HG02642 (cell line): ENCODE measurements around the gene ZNF778.

Source experiments
- ATAC-seq: cut with Tn5 transposase; IDR thresholded peaks from one replicate; pipeline ENCODE4 v1.9.1; 2021; ENCODE audit warnings: mild to moderate bottlenecking; ENCODE audit not compliant: unreplicated experiment, poor library complexity

The ZNF778 gene

DNA sequence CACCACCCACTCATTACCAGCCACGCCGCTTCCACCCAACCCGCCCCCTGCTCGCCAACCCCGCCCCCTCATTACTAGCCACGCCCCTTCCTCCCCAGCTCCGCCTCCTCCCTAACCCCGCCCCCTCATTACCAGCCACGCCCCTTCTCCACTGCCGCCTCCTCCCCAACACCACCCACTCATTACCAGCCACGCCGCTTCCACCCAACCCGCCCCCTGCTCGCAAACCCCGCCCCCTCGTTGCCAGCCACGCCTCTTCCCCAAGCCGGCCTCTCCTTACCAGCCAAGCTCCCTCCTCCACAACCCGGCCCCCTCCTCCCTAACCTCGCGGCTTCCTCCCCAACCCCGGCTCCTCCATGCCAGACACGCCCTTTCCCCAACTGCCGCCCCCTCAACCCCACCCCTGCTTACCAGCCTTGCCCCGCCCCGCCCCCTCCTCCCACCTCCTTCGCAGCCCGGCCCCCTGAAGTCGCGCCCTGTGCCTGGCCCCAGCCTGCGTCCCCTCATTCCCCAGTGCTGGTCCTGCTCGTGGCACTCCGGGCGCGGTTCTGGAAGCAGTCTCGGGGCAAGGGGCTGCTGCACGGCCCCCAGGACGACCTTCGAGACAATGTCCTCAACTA is 24.4 kb upstream of the ZNF778 start:
- ATAC-seq, result no peak

DNA sequence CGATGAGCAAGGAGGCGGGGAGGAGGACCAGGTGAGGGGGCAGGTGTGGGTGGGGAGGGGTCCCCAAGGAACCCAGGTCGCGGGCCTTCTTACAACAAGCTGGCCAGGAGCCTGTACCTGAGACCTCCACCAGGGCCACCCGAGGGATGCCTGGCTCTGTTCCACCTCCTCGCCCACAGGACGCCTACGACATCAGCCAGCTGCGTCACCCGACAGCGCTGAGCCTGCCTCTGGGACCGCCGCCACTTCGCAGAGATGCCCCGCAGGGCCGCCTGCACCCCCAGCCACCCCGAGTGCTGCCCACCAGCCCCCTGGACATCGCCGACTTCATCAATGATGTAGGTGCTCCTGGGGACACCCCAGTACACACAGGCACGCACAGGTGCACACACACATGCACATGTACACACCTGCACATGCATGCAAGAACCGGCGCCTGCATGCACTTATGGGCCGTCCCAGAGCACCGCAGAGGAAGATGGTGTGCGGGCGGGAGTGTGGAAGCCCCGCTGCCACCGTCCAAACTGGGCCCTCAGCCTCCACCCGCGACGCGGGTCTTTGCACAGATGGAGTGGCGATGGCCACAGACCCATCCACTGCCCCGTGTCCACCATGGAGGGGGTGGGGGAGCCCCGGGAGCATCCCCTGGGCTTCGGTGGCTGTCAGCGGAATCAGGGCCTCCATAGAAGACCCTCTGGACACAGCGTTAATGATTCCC is 23.8 kb upstream of the ZNF778 start:
- no peak for ATAC-seq

DNA sequence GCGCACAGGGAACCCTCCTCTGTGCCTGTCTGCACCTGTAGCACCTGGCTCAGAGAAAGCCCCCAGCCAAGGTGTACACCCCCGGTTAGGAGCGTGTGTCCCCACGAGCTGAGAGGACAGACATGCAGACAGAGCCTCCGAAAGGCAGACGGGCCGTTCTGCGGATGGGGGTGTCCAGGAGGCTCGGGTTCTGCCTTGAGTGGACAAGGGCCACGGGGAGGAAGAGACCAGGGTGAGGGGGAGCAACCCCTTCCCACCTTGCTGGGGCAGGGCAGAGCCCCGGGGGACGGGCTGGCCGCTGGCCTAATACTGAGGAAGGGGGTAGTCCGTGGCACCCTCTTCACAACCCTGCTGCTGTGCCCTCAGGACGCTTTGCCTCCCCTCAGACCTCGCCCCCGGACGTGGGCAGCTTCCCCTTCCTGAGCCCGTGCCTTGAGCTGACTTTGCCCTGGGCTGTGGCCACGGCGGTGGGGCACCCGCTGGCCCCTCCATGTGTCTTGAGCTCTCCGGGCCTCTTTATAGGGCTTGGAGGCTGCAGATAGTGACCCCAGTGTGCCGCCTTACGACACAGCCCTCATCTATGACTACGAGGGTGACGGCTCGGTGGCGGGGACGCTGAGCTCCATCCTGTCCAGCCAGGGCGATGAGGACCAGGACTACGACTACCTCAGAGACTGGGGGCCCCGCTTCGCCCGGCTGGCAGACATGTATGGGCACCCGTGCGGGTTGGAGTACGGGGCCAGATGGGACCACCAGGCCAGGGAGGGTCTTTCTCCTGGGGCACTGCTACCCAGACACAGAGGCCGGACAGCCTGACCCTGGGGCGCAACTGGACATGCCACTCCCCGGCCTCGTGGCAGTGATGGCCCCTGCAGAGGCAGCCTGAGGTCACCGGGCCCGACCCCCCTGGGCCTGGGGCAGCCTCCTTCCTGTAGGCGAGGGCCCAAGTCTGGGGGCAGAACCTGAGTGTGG is 22.9 kb upstream of the ZNF778 start:
- no peak for ATAC-seq

DNA sequence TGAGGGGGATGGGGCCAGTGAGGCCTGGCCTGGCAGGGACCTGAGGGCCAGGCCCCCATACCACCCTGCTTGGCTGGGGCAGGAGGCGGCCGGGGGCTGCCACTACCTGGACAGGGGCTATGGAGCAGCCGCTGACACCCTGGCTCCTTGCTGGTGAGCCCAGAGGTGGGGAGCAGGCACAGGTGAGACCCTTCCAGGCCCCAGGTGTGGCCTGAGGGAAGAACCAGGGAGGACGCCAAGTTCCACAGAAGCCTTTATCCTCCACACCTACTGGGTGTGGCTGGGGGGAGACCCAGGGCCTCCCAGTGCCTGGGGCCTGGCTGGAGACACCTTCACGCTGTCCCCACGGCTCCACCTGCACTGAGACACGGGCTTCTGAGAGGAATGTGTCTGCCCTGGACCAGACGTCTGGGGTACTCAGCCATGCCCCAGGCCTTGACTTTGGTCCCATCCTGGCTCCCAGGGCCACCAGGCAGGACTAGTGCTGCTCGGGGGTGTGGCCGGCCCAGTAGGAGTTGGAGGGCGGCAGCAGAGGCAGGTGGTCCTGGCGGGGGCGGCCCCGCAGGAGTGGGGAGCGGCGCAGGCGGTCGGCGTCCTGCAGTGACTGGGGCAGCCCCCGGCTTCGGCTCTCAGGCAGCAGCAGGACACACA is 21.9 kb upstream of the ZNF778 start:
- no peak for ATAC-seq

- no peak for ATAC-seq
These were observed 20.4 kb upstream of the ZNF778 start for GRCh38 chr16:89197033-89197632.

DNA sequence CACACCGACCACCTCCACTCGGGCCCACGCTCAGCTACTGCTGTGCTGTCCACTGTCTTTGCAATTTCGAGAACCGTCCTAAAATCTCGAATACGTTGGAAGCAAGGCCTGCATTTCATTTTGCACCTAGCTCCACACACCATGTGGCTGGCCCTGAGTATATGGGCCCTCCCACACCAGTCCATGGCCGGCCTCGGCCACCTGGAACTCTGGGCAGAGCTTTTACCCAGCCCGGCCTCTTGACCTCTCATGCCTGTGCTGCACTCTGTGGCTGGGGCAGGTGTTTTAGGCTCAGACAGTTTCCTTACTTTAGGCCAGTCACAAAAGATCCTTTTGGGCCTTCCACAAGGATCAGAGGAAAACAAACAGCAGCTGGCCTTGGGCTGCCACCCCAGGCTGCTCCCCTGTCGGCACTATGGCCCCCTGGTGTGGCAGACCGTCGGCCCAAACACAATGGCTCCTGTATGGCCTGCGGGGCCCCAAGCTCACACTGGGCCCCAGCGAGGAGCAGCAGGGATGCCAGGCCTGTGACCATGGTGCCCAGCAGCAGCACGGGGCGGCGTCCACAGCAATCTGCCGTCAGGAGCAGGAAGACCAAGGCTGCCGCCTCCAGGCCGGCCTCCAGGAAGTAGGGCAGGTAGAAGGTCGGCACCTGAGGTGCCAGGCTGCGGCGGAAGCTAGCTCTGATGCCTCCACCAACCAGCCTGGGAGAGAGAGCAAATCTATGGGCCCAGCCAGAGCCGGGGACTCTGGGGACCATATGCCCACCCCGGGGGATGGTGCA is 19.7 kb upstream of the ZNF778 start:
- no peak for ATAC-seq

- ATAC-seq, result no peak
These were observed 18.9 kb upstream of the ZNF778 start for GRCh38 chr16:89198417-89199240.

- no peak for ATAC-seq
These were observed 18.0 kb upstream of the ZNF778 start for GRCh38 chr16:89199241-89200123.

DNA sequence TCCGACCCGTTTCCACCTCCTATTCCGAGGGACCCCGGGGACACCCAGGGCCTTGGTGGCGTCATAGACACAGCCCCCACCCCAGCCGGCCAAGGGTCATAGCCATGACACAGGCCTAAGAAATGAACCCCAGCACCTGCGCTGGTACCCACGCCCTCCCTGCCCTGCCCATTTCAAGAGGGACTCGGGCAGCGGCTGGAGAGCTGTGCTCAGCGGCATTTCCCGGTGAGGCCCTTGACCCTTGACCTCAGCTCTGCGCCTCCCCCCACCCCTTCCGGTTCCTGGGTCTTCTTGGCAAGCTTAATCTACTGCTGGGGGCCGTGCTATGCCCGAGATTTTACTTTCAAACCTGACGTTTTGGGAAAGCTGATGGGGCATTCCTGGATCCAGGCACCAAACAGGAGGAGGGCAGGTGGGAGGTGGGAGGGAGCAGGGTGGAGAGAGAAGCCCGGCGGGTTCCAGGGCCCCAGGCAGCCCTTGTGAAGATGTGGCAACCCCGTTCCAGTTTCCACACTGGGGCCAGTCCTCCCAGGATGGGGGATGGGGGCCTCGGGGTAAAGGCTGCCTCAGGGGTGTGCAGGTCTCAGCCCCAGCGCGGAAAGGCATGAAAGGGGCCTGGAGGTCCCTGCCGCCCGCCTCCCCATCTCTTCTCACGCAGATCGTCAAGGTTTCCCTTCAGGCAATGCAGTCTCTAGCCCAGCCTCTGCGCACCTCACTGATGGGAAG is 17.2 kb upstream of the ZNF778 start, which contains the start of gene SLC22A31:
SLC22A31 (minus strand) TSS at position 414 of the 726 bp plus-strand sequence; CDS start at position 378, 36 bp downstream.
- ATAC-seq, result no peak

DNA sequence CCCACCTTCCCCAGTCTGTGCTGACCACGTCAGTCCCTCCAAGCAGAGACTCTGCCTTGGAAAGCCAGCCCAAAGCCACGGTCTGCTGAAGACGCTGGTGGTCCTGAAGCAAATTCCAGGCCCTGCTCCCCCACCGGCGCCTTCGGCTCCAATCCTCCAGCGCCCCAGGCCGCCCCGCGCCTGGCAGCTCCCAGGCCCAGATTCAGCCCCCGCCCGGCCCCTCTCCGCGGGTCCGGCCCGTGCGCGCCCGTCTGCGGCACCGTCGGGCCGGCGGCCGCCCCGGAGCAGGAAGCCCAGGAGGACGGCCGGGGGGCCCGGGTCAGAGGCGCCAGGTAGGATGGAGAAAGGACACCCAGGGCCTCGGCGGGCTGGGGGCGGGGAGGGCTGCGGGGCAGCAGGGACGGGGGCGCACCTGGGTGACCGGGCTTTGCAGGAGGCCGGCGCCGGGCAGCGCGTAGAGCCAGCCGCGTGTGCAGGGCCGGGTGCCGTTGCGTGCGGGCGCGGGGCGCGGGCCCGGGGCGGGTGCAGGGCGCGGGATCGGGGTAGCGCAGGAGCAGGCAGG is 16.6 kb upstream of the ZNF778 start:
- no peak for ATAC-seq

- ATAC-seq, result no peak
These were observed 15.8 kb upstream of the ZNF778 start for GRCh38 chr16:89201439-89202377.

- no peak for ATAC-seq
These were observed 14.9 kb upstream of the ZNF778 start for GRCh38 chr16:89202422-89203215.

- ATAC-seq, result no peak
These were observed 9.5 kb upstream of the ZNF778 start for GRCh38 chr16:89207993-89208392.

GRCh38 chr16:89209522-89210044 is 7.9 kb upstream of the ZNF778 start:
- ATAC-seq, result no peak
